Mucosa of descending colon (tissue), 3 donors: ENCODE measurements around the gene DNAJA2. TPM values are rescaled to one million over a fixed set of nuclear protein-coding genes. Genes with fewer than 3 reads are reported as not detected.

Experiments used
- ATAC-seq: fragments of 200-7000 bp; cut with Tn5 transposase; one replicate; pipeline ENCODE4 v1.9.1; 2020; ENCODE audit warnings: mild to moderate bottlenecking, moderate library complexity
- DNase-seq, 3 donors: peaks; one replicate each; pipeline ENCODE4 v3.0.0-alpha.2; 2020
- H3K36me3 ChIP-seq: fragments of 200-600 bp; one replicate; pipeline ENCODE4 v1.8.0; 2021; ENCODE audit warnings: low read depth, mild to moderate bottlenecking
- H3K4me1 ChIP-seq: fragments of 200-600 bp; one replicate; pipeline ENCODE4 v1.8.0; 2021; ENCODE audit warnings: low read depth, mild to moderate bottlenecking
- H3K4me3 ChIP-seq: fragments of 200-600 bp; one replicate; pipeline ENCODE4 v1.8.0; 2021; ENCODE audit warnings: mild to moderate bottlenecking
- H3K9me3 ChIP-seq: fragments of 200-600 bp; one replicate; pipeline ENCODE4 v1.8.0; 2021; ENCODE audit warnings: mild to moderate bottlenecking
- CTCF ChIP-seq: fragments of 200-600 bp; IDR thresholded peaks from one replicate; pipeline ENCODE4 v1.8.0; 2022; ENCODE audit warnings: antibody characterized with exemption, mild to moderate bottlenecking
- intact Hi-C, 2 donors: fragments of 100-400 bp; cut with DNase I in 1 of 2; cut with micrococcal nuclease in 1 of 2; formaldehyde crosslinking; loops; one replicate each; pipeline versions ENCODE4 v1.11.0 to v1.11.1; 2022; cut with DNase I, micrococcal nuclease
- total RNA-seq, 3 donors: library from RNA; stranded (reverse); fragmentation: NEBNext Ultra II Directional in 2 of 3; extraction: Animal tissue kit (Norgen Biotek cat#: 25700) in 2 of 3; gene quantifications; one replicate each; pipeline versions ENCODE4 v1.2.1 to v1.2.4, GENCODE V29; 2021 to 2023
- donor health status: DM: no; HTN: no; CAD: no; lungs with moderate emphysema.
- donor health status: DM: no; HTN: no; CAD: no.
- donor health status: DM: no; HTN: yes; CAD: no.

DNAJA2 gene
- total RNA-seq, 3 donors from 2014 or later, result 55.5 to 74.7 (median 59.6) TPM

GRCh38 chr16:46997844-46998243 lies 24.4 kb upstream of the DNAJA2 start:
- DNase-seq, result no peak
- Histone ChIP-seq H3K4me3 (no peak overlapping the region), H3K4me1 (no peaks in the 10 kb centered on the region), H3K36me3 (no peaks in the 10 kb centered on the region), H3K9me3 (no peaks in the 10 kb centered on the region)
- TF ChIP-seq CTCF, result no peak
- intact Hi-C loops, result no loop called here
- ATAC-seq, result no peak

- H3K4me1 ChIP-seq, result no peaks in the 10 kb centered on the region
- H3K4me3 ChIP-seq, result no peak overlapping the region
- H3K36me3 ChIP-seq, result no peaks in the 10 kb centered on the region
- TF ChIP-seq CTCF, result no peak
- ATAC-seq (no peak), DNase-seq (no peak)
- H3K9me3 ChIP-seq, result no peaks in the 10 kb centered on the region
- intact Hi-C loops, result no loop called here
Measured at GRCh38 chr16:46996952-46997458, 23.5 kb upstream of the DNAJA2 start.

GRCh38 chr16:46996391-46996790 lies 22.9 kb upstream of the DNAJA2 start:
- Histone ChIP-seq H3K4me3 (no peak overlapping the region), H3K36me3 (no peaks in the 10 kb centered on the region), H3K9me3 (no peaks in the 10 kb centered on the region), H3K4me1 (no peaks in the 10 kb centered on the region)
- intact Hi-C loops, result no loop called here
- DNase-seq, result no peak
- TF ChIP-seq CTCF, result no peak
- no peak for ATAC-seq

DNA sequence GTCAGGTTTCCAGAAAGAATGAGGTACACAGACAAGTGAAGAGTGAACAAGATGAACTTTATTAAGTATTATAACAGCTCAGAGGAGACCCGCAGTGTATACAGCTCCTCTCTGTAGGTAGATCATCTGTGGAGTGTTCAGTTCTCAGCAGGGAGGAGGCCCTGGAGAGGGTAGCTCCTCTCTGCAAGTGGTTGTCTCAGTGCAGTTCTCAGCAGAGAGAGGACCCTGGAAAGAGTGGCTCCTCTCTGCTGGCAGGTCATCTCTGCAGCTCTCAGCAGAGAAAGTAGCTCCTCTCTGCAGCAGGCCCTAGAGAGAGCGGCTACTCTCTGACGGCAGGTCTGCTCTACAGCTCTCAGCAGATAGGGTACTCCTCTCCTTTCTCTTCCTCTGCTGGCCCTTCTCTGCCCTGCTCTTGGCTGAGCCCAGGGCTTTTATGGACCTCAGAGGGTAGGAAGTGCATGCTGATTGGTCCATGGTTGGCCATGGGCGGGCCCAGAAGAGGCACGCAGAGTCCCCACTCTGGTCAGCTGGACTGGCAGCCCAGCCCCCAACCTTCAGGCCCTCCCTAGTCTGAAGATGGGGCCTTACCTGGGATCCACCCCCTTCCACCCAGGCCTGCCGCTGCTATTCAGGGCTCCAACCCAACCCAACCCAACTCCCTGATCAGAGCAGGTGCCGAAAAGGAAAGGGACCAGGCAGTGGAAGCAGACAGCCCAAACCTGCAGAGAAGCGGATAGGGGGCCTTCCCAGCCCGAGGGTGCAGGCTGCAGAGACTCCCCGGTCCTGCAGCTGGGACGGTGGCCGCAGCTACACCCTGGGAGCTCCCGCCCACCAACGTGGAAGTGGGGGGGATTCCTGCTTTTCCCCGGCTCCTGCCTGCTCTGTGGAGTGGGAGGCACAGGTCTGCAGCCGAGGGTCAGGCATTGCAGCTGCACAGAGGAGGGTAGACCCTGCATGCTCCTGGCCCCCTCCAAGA lies 18.5 kb upstream of the DNAJA2 start:
- no peak for DNase-seq
- intact Hi-C loops, result no loop called here
- no peak for TF ChIP-seq CTCF
- no peaks in the 10 kb centered on the region for H3K9me3 ChIP-seq
- no peak for ATAC-seq
- H3K36me3 ChIP-seq, result no peaks in the 10 kb centered on the region
- no peak overlapping the region for H3K4me3 ChIP-seq
- H3K4me1 ChIP-seq, result no peaks in the 10 kb centered on the region

- Histone ChIP-seq H3K4me3 (no peak overlapping the region), H3K4me1 (no peaks in the 10 kb centered on the region), H3K9me3 (no peaks in the 10 kb centered on the region), H3K36me3 (no peaks in the 10 kb centered on the region)
- TF ChIP-seq CTCF, result no peak
- ATAC-seq (no peak), DNase-seq (no peak)
- intact Hi-C loops, result no loop called here
Measured at GRCh38 chr16:46986896-46987295, 13.4 kb upstream of the DNAJA2 start.
